HL-60 (cell line): Measurements from ENCODE around the gene PAPPA.

Experiments
- DNase-seq, 2 experiments: peaks; one replicate each; pipeline ENCODE4 v3.0.0-alpha.2; 2010 to 2020; ENCODE audit warnings: low read depth in 1 of 2, low spot score in 1 of 2
- H3K27ac ChIP-seq: fragments of 250-450 bp; sonication (Bioruptor Pico); replicated peaks from 2 replicates; pipeline ENCODE4 v1.5.1; 2020; ENCODE audit warnings: mild to moderate bottlenecking, moderate library complexity
- H3K27me3 ChIP-seq: fragments of 250-450 bp; sonication (Bioruptor Pico); 2 replicates; pipeline ENCODE4 v1.5.1; 2021; ENCODE audit warnings: mild to moderate bottlenecking, moderate library complexity; ENCODE audit not compliant: insufficient read depth, poor library complexity, severe bottlenecking
- H3K4me3 ChIP-seq: replicated peaks from 2 replicates; pipeline ENCODE4 v1.5.1; 2011; ENCODE audit warnings: mild to moderate bottlenecking, control low read depth, low read length; ENCODE audit not compliant: insufficient read depth
- GABPA ChIP-seq: IDR thresholded peaks from 2 replicates; pipeline ENCODE4 v1.6.1; 2012; ENCODE audit warnings: low read depth
- POLR2AphosphoS5 ChIP-seq: IDR thresholded peaks from 2 replicates; pipeline ENCODE4 v1.6.1; 2012; ENCODE audit warnings: low read depth
- SPI1 ChIP-seq: IDR thresholded peaks from 2 replicates; pipeline ENCODE4 v1.6.1; 2012; ENCODE audit warnings: low read depth, mild to moderate bottlenecking, borderline replicate concordance
- TF ChIP-seq, protein P1 (sequence below): IDR thresholded peaks from one replicate; pipeline ENCODE4 v1.5.1; 2011; ENCODE audit warnings: low read length, control low read depth, inconsistent platforms; ENCODE audit not compliant: insufficient read depth
- TF ChIP-seq, protein P2 (sequence below): IDR thresholded peaks from 2 replicates; pipeline ENCODE4 v1.6.1; 2012; ENCODE audit warnings: low read depth; ENCODE audit not compliant: insufficient replicate concordance

The PAPPA gene

DNA sequence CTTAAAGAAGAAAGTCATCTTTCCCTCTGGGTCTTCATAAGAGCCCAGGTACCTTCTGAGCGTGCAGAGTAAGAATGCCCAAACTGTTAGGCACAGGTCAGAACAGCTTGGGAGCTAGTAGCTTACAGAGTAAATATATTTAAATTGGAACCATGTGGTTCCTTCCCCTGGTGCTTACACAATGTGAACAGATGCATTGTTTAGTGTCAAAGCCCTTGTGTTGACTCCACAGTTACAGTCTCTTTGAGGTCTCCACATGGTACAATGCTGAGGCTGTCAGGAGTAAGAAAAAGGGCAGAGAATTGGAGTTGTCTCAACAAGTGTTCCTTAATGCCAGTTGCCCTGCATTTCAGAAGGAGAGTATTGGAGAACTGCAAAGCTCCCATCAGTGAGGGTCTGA, 188.5 kb downstream of the PAPPA start:
- no peak for DNase-seq
- no peak overlapping the region for H3K27ac ChIP-seq
- no peak overlapping the region for H3K4me3 ChIP-seq
- no peak for TF ChIP-seq SPI1
- TF ChIP-seq, protein P1, sequence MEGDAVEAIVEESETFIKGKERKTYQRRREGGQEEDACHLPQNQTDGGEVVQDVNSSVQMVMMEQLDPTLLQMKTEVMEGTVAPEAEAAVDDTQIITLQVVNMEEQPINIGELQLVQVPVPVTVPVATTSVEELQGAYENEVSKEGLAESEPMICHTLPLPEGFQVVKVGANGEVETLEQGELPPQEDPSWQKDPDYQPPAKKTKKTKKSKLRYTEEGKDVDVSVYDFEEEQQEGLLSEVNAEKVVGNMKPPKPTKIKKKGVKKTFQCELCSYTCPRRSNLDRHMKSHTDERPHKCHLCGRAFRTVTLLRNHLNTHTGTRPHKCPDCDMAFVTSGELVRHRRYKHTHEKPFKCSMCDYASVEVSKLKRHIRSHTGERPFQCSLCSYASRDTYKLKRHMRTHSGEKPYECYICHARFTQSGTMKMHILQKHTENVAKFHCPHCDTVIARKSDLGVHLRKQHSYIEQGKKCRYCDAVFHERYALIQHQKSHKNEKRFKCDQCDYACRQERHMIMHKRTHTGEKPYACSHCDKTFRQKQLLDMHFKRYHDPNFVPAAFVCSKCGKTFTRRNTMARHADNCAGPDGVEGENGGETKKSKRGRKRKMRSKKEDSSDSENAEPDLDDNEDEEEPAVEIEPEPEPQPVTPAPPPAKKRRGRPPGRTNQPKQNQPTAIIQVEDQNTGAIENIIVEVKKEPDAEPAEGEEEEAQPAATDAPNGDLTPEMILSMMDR = no peak
- no peak for TF ChIP-seq GABPA
- TF ChIP-seq, protein P2, sequence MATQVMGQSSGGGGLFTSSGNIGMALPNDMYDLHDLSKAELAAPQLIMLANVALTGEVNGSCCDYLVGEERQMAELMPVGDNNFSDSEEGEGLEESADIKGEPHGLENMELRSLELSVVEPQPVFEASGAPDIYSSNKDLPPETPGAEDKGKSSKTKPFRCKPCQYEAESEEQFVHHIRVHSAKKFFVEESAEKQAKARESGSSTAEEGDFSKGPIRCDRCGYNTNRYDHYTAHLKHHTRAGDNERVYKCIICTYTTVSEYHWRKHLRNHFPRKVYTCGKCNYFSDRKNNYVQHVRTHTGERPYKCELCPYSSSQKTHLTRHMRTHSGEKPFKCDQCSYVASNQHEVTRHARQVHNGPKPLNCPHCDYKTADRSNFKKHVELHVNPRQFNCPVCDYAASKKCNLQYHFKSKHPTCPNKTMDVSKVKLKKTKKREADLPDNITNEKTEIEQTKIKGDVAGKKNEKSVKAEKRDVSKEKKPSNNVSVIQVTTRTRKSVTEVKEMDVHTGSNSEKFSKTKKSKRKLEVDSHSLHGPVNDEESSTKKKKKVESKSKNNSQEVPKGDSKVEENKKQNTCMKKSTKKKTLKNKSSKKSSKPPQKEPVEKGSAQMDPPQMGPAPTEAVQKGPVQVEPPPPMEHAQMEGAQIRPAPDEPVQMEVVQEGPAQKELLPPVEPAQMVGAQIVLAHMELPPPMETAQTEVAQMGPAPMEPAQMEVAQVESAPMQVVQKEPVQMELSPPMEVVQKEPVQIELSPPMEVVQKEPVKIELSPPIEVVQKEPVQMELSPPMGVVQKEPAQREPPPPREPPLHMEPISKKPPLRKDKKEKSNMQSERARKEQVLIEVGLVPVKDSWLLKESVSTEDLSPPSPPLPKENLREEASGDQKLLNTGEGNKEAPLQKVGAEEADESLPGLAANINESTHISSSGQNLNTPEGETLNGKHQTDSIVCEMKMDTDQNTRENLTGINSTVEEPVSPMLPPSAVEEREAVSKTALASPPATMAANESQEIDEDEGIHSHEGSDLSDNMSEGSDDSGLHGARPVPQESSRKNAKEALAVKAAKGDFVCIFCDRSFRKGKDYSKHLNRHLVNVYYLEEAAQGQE = no peak
- no peak for TF ChIP-seq POLR2AphosphoS5
- H3K27me3 ChIP-seq = no peaks in the 10 kb centered on the region

DNA sequence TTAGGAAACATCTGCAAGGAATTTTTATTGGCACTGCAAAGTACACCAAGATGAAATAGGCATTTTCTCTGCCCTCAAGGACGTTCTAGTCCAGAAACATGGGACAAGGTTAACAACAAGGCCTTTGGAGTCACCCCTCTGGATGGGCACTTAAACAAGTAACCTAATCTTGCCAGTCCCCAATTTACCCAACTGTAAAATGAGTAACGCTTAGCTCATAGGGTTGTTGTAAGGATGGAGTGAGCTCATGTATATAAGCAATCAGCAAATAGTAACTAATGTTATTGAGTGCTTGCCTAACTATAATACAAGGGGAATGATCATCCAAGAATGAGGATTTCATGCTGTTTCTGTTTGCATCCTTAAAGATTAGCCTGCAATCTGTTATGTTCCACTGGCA, 189.3 kb downstream of the PAPPA start:
- no peak overlapping the region for H3K27ac ChIP-seq
- H3K4me3 ChIP-seq = no peak overlapping the region
- H3K27me3 ChIP-seq = no peaks in the 10 kb centered on the region
- DNase-seq = no peak
- TF ChIP-seq, protein P2 = no peak
- no peak for TF ChIP-seq SPI1
- no peak for TF ChIP-seq GABPA
- TF ChIP-seq, protein P1 = no peak
- TF ChIP-seq POLR2AphosphoS5 = no peak

DNA sequence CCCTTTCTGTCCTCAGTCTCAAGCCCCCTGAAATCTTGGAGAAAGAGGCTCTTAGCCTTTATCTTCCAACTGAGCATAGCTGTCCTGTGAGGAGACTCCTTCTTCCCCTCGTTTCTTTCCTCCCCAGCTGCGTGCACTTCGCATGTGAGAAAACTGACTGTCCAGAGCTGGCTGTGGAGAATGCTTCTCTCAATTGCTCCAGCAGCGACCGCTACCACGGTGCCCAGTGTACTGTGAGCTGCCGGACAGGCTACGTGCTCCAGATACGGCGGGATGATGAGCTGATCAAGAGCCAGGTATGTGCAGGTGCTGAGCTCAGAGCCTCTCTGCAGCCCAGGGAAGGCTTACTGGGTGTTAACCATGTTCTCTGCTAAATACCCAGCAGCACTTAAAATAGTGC, 190.8 kb downstream of the PAPPA start:
- H3K4me3 ChIP-seq = no peak overlapping the region
- H3K27me3 ChIP-seq = no peaks in the 10 kb centered on the region
- TF ChIP-seq, protein P2 = no peak
- TF ChIP-seq POLR2AphosphoS5 (no peak), SPI1 (no peak), GABPA (no peak)
- TF ChIP-seq, protein P1 = no peak
- H3K27ac ChIP-seq = no peak overlapping the region
- DNase-seq = no peak
